ENCODE results near the gene ELL2.

- no peak for TF ChIP-seq POLR2A (IDR thresholded peaks at IDR 0.05)
- TF ChIP-seq CTCF (IDR thresholded peaks at IDR 0.05) = no peak
These were observed 21.9 kb upstream of the ELL2 start for GRCh38 chr5:95983509-95983908.
